IMR-90 (cell line): ENCODE data around the gene FAT1. TPM values are rescaled to one million over a fixed set of nuclear protein-coding genes. Genes with fewer than 3 reads are reported as not detected.

Experiments
- ATAC-seq: fragments of 200-7000 bp; cut with Tn5 transposase; 2 replicates; pipeline ENCODE4 v1.9.1; 2020; ENCODE audit warnings: low read depth, mild to moderate bottlenecking, moderate library complexity
- BruUV-seq: library from RNA; stranded (reverse); fragments of 400-500 nt; replicated peaks from 2 replicates; lab custom pipeline; 2021; lab: Mats Ljungman, UMichigan
- CTCF ChIA-PET: fragments of 300-600 bp; formaldehyde crosslinking; extraction: SDS; loops from one replicate; lab custom pipeline; 2021; ENCODE audit warnings: antibody characterized with exemption; lab: Yijun Ruan, JAX
- POLR2A ChIA-PET: fragments of 300-600 bp; sonication (Branson Sonifier 250); formaldehyde crosslinking; loops from one replicate; lab custom pipeline; 2022; ENCODE audit warnings: antibody characterized with exemption; ENCODE audit not compliant: unreplicated experiment; lab: Charles Lee
- DNase-seq: peaks from one replicate; pipeline ENCODE4 v3.0.0; 2013
- H2AFZ ChIP-seq: replicated peaks from 2 replicates; pipeline ENCODE3; 2013; ENCODE audit warnings: low read length, mild to moderate bottlenecking; ENCODE audit not compliant: poor library complexity
- H2AK5ac ChIP-seq: 2 replicates; pipeline ENCODE4 v1.6.1; 2013; ENCODE audit warnings: low read depth, low read length, inconsistent platforms
- H2AK9ac ChIP-seq: replicated peaks from 2 replicates; pipeline ENCODE3; 2013; ENCODE audit warnings: mild to moderate bottlenecking, low read depth, low read length, moderate library complexity; ENCODE audit not compliant: poor library complexity
- H2BK120ac ChIP-seq: 2 replicates; pipeline ENCODE4 v1.6.1; 2013; ENCODE audit warnings: low read depth, low read length, inconsistent platforms
- H2BK15ac ChIP-seq: 3 replicates; pipeline ENCODE4 v1.6.1; 2013; ENCODE audit warnings: low read depth, low read length, inconsistent platforms
- H2BK20ac ChIP-seq: 2 replicates; pipeline ENCODE4 v1.6.1; 2013; ENCODE audit warnings: low read depth, mild to moderate bottlenecking, inconsistent platforms, low read length, moderate library complexity
- H2BK5ac ChIP-seq: 2 replicates; pipeline ENCODE4 v1.6.1; 2013; ENCODE audit warnings: mild to moderate bottlenecking, low read depth, low read length, inconsistent platforms; ENCODE audit not compliant: poor library complexity, severe bottlenecking
- H3K14ac ChIP-seq: replicated peaks from 2 replicates; pipeline ENCODE4 v1.6.1; 2013; ENCODE audit warnings: low read depth, low read length, inconsistent platforms
- H3K18ac ChIP-seq: 2 replicates; pipeline ENCODE4 v1.6.1; 2013; ENCODE audit warnings: low read depth, low read length, control low read depth
- H3K23ac ChIP-seq: 2 replicates; pipeline ENCODE4 v1.6.1; 2013; ENCODE audit warnings: low read depth, low read length, inconsistent platforms
- H3K27ac ChIP-seq: 2 replicates; pipeline ENCODE4 v1.5.1; 2013; ENCODE audit warnings: mild to moderate bottlenecking, control low read depth, low read length; ENCODE audit not compliant: insufficient read depth
- H3K27me3 ChIP-seq: 2 replicates; pipeline ENCODE4 v1.6.1; 2013; ENCODE audit warnings: low read length; ENCODE audit not compliant: control insufficient read depth, insufficient read depth
- H3K36me3 ChIP-seq: 2 replicates; pipeline ENCODE4 v1.6.1; 2013; ENCODE audit warnings: low read length, mixed read lengths; ENCODE audit not compliant: control insufficient read depth, insufficient read depth
- H3K4ac ChIP-seq: 2 replicates; pipeline ENCODE4 v1.6.1; 2013; ENCODE audit warnings: low read depth, low read length, inconsistent platforms
- H3K4me1 ChIP-seq: 2 replicates; pipeline ENCODE4 v1.6.1; 2013; ENCODE audit warnings: low read length, mixed read lengths; ENCODE audit not compliant: control insufficient read depth, insufficient read depth
- H3K4me2 ChIP-seq: 2 replicates; pipeline ENCODE4 v1.6.1; 2013; ENCODE audit warnings: low read depth, mild to moderate bottlenecking, control low read depth, low read length, moderate library complexity
- H3K4me3 ChIP-seq: 2 replicates; pipeline ENCODE4 v1.5.1; 2013; ENCODE audit warnings: low read depth, mild to moderate bottlenecking, control low read depth, low read length, moderate library complexity; ENCODE audit not compliant: insufficient read depth
- H3K56ac ChIP-seq: 2 replicates; pipeline ENCODE4 v1.6.1; 2013; ENCODE audit warnings: low read length, inconsistent platforms; ENCODE audit not compliant: insufficient read depth; ENCODE audit errors: extremely low read depth
- H3K79me1 ChIP-seq, 2 experiments: 2 replicates each; pipeline ENCODE4 v1.6.1; 2013; ENCODE audit warnings: low read length in 2 of 2, inconsistent platforms in 1 of 2, low read depth in 1 of 2
- H3K9ac ChIP-seq: 2 replicates; pipeline ENCODE4 v1.6.1; 2013; ENCODE audit warnings: low read depth, low read length, control low read depth
- H3K9me1 ChIP-seq: 2 replicates; pipeline ENCODE4 v1.6.1; 2013; ENCODE audit warnings: low read length, inconsistent platforms; ENCODE audit not compliant: insufficient read depth
- H3K9me3 ChIP-seq: 2 replicates; pipeline ENCODE4 v1.6.1; 2013; ENCODE audit warnings: low read length; ENCODE audit not compliant: control insufficient read depth, insufficient read depth
- H4K20me1 ChIP-seq: 2 replicates; pipeline ENCODE4 v1.6.1; 2013; ENCODE audit warnings: low read length, inconsistent platforms; ENCODE audit not compliant: insufficient read depth
- H4K5ac ChIP-seq: 2 replicates; pipeline ENCODE4 v1.6.1; 2013; ENCODE audit warnings: mild to moderate bottlenecking, low read depth, low read length, control low read depth
- H4K8ac ChIP-seq, 2 experiments: 2 replicates each; pipeline ENCODE4 v1.6.1; 2013; ENCODE audit warnings: low read depth in 2 of 2, low read length in 2 of 2, control low read depth in 1 of 2, inconsistent platforms in 1 of 2
- H4K91ac ChIP-seq: 2 replicates; pipeline ENCODE4 v1.6.1; 2013; ENCODE audit warnings: low read depth, low read length, inconsistent platforms; ENCODE audit not compliant: insufficient read depth
- BHLHE40 ChIP-seq: fragments of 150-350 bp; IDR thresholded peaks from 2 replicates; pipeline ENCODE4 v1.6.1; 2016; ENCODE audit warnings: mild to moderate bottlenecking, low read depth, low read length
- CEBPB ChIP-seq: IDR thresholded peaks from 2 replicates; pipeline ENCODE4 v1.6.1; 2012; ENCODE audit warnings: low read depth, low read length, improper control_type of control experiment
- CHD1 ChIP-seq: IDR thresholded peaks from 2 replicates; pipeline ENCODE4 v1.6.1; 2012; ENCODE audit warnings: low read depth, low read length, improper control_type of control experiment
- FOS ChIP-seq: fragments of 150-350 bp; IDR thresholded peaks from 2 replicates; pipeline ENCODE4 v1.6.1; 2016; ENCODE audit warnings: low read depth, low read length
- MAFK ChIP-seq: IDR thresholded peaks from 2 replicates; pipeline ENCODE4 v1.6.1; 2012; ENCODE audit warnings: low read depth, low read length, improper control_type of control experiment
- MAZ ChIP-seq: IDR thresholded peaks from 2 replicates; pipeline ENCODE4 v1.6.1; 2012; ENCODE audit warnings: low read depth, mild to moderate bottlenecking, low read length, improper control_type of control experiment, moderate library complexity, borderline replicate concordance
- MXI1 ChIP-seq: IDR thresholded peaks from 2 replicates; pipeline ENCODE4 v1.6.1; 2012; ENCODE audit warnings: low read depth, mild to moderate bottlenecking, low read length, moderate library complexity, borderline replicate concordance
- NFE2L2 ChIP-seq: fragments of 150-350 bp; IDR thresholded peaks from 2 replicates; pipeline ENCODE4 v1.6.1; 2016; ENCODE audit warnings: low read depth, mild to moderate bottlenecking, low read length
- POLR2A ChIP-seq: IDR thresholded peaks from 2 replicates; pipeline ENCODE4 v1.6.1; 2012; ENCODE audit warnings: mild to moderate bottlenecking, low read depth, low read length
- RAD21 ChIP-seq: IDR thresholded peaks from 2 replicates; pipeline ENCODE4 v1.6.1; 2012; ENCODE audit warnings: low read length, improper control_type of control experiment
- RCOR1 ChIP-seq: IDR thresholded peaks from 2 replicates; pipeline ENCODE4 v1.6.1; 2012; ENCODE audit warnings: mild to moderate bottlenecking, low read length, improper control_type of control experiment; ENCODE audit not compliant: insufficient replicate concordance
- RFX5 ChIP-seq: IDR thresholded peaks from 2 replicates; pipeline ENCODE4 v1.8.0; 2012; ENCODE audit warnings: low read depth, mild to moderate bottlenecking, low read length, moderate library complexity
- SMC3 ChIP-seq: fragments of 150-350 bp; IDR thresholded peaks from 2 replicates; pipeline ENCODE4 v1.6.1; 2016; ENCODE audit warnings: low read depth, mild to moderate bottlenecking, antibody characterized with exemption, low read length, moderate library complexity
- WGBS, 2 experiments: methylation state at CpG; one replicate each; pipeline versions ENCODE4 v1.1.5 to v1.1.7; 2013; ENCODE audit warnings: missing lambda C conversion rate in 2 of 2; ENCODE audit not compliant: insufficient read length in 1 of 2; ENCODE audit errors: extremely low coverage in 2 of 2; 5-methylcytosine and 5-hydroxymethylcytosine counted together
- dilution Hi-C: fragments of 300-500 bp; cut with HindIII; formaldehyde crosslinking; loops from one replicate; pipeline ENCODE4 v1.14.3; 2018; ENCODE audit warnings: low sequenced_read_pairs; ENCODE audit not compliant: unreplicated experiment
- in situ Hi-C: fragments of 300-500 bp; cut with MboI; formaldehyde crosslinking; loops from 3 replicates; pipeline ENCODE4 v1.14.3; 2019; ENCODE audit warnings: low sequenced_read_pairs, inconsistent platforms, mixed read lengths
- intact Hi-C: fragments of 100-400 bp; cut with micrococcal nuclease; formaldehyde crosslinking; loops from 2 replicates; pipeline ENCODE4 v1.10.0; 2022
- polyA plus RNA-seq, 3 experiments: library from polyadenylated mRNA; depleted of rRNA; stranded (reverse); fragments of >200 nt; gene quantifications; 2 replicates each; pipeline ENCODE4 v1.2.3, GENCODE V29; 2012; ENCODE audit warnings: low replicate concordance in 1 of 3
- total RNA-seq: library from RNA; depleted of rRNA; stranded (reverse); fragments of >200 nt; gene quantifications from 2 replicates; pipeline ENCODE4 v1.2.3, GENCODE V29; 2012
- TF ChIP-seq, protein P1 (sequence below): fragments of 150-350 bp; IDR thresholded peaks from 2 replicates; pipeline ENCODE4 v1.6.1; 2017; ENCODE audit warnings: mild to moderate bottlenecking, antibody characterized with exemption, low read length, low read depth
- TF ChIP-seq, protein P2 (sequence below): fragments of 150-350 bp; IDR thresholded peaks from 2 replicates; pipeline ENCODE4 v1.6.1; 2016; ENCODE audit warnings: low read depth, mild to moderate bottlenecking, low read length, moderate library complexity, borderline replicate concordance
- TF ChIP-seq, protein P3 (sequence below): conservative IDR thresholded peaks from 2 replicates; pipeline ENCODE4 v1.5.1; 2012; ENCODE audit warnings: mild to moderate bottlenecking, low read depth, low read length, improper control_type of control experiment

Gene FAT1
- total and polyA plus RNA-seq, 2 of the 4 experiments (the other 2 are of a cell fraction) = 156 to 519 TPM

DNA sequence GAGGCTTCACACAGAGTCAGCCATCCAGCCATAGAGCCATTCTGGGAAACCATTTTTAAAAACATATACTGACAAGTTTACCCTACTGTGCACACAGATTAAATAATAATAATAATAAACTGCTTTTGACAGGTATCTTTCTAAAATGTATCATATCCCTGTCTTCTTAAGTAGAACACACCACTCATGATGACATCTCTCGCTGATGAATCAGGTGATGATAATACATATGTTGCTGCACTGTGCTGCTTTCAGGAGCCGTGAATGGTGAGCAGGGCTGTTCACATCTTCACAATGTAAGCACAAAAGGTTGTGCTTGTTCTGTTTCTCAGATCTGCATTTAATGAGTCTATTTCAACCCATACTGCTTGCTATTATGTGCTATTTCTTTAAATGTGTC is 171.8 kb downstream of the FAT1 start:
- Histone ChIP-seq H2BK120ac (no peak overlapping the region), H3K23ac (no peak overlapping the region), H3K4ac (no peak overlapping the region), H3K9ac (no peak overlapping the region), H2AFZ (no peak overlapping the region), H2BK20ac (no peak overlapping the region), H3K4me3 (no peak overlapping the region), H3K18ac (no peak overlapping the region), H3K79me1 (no peaks in the 10 kb centered on the region), H2AK9ac (no peak overlapping the region), H3K56ac (no peak overlapping the region), H3K4me2 (no peak overlapping the region), H4K20me1 (no peaks in the 10 kb centered on the region), H2AK5ac (no peak overlapping the region), H3K36me3 (no peaks in the 10 kb centered on the region), H3K4me1 (0 out of 2 replicates have a peak, but pooled peaks cover 2% of the 10 kb centered on the region), H3K9me1 (no peaks in the 10 kb centered on the region), H3K9me3 (no peaks in the 10 kb centered on the region), H3K27me3 (peaks cover 21% of the 10 kb centered on the region), H4K5ac (no peak overlapping the region), H3K14ac (no peak overlapping the region), H2BK15ac (no peak overlapping the region), H2BK5ac (no peak overlapping the region), H4K8ac (no peak overlapping the region), H3K27ac (no peak overlapping the region), H4K91ac (no peak overlapping the region)
- no TSS peak for BruUV-seq
- ATAC-seq = no peak
- ChIA-PET CTCF (no interaction called here), POLR2A (no interaction called here)
- no CpG with 5 or more reads among the region's 2 CpGs for WGBS, 2 experiments
- intact Hi-C loops (no loop called here), in situ Hi-C loops (no loop called here), dilution Hi-C loops (no loop called here)
- no peak for DNase-seq
- TF ChIP-seq, protein P1, sequence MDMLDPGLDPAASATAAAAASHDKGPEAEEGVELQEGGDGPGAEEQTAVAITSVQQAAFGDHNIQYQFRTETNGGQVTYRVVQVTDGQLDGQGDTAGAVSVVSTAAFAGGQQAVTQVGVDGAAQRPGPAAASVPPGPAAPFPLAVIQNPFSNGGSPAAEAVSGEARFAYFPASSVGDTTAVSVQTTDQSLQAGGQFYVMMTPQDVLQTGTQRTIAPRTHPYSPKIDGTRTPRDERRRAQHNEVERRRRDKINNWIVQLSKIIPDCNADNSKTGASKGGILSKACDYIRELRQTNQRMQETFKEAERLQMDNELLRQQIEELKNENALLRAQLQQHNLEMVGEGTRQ = no peak
- TF ChIP-seq NFE2L2 (no peak), RCOR1 (no peak), FOS (no peak), SMC3 (no peak), CHD1 (no peak), RAD21 (no peak), POLR2A (no peak), MAZ (no peak), MXI1 (no peak), RFX5 (no peak), MAFK (no peak), BHLHE40 (no peak), CEBPB (no peak)
- TF ChIP-seq, protein P2, sequence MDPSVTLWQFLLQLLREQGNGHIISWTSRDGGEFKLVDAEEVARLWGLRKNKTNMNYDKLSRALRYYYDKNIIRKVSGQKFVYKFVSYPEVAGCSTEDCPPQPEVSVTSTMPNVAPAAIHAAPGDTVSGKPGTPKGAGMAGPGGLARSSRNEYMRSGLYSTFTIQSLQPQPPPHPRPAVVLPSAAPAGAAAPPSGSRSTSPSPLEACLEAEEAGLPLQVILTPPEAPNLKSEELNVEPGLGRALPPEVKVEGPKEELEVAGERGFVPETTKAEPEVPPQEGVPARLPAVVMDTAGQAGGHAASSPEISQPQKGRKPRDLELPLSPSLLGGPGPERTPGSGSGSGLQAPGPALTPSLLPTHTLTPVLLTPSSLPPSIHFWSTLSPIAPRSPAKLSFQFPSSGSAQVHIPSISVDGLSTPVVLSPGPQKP = no peak
- TF ChIP-seq, protein P3, sequence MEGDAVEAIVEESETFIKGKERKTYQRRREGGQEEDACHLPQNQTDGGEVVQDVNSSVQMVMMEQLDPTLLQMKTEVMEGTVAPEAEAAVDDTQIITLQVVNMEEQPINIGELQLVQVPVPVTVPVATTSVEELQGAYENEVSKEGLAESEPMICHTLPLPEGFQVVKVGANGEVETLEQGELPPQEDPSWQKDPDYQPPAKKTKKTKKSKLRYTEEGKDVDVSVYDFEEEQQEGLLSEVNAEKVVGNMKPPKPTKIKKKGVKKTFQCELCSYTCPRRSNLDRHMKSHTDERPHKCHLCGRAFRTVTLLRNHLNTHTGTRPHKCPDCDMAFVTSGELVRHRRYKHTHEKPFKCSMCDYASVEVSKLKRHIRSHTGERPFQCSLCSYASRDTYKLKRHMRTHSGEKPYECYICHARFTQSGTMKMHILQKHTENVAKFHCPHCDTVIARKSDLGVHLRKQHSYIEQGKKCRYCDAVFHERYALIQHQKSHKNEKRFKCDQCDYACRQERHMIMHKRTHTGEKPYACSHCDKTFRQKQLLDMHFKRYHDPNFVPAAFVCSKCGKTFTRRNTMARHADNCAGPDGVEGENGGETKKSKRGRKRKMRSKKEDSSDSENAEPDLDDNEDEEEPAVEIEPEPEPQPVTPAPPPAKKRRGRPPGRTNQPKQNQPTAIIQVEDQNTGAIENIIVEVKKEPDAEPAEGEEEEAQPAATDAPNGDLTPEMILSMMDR = no peak
